Stimulated activated CD8-positive, alpha-beta memory T cell treated with anti-CD3 and anti-CD28 coated beads, Interleukin-4, amount 100 ng/mL, for 24 hours (primary cell): ENCODE data around the gene EPHA6.

Experiments
- DNase-seq: peaks from one replicate; pipeline ENCODE4 v3.0.0-alpha.2; 2020; ENCODE audit warnings: low read depth

The EPHA6 gene

GRCh38 chr3:97647441-97647982, 833.1 kb downstream of the EPHA6 start:
- no peak for DNase-seq

DNA sequence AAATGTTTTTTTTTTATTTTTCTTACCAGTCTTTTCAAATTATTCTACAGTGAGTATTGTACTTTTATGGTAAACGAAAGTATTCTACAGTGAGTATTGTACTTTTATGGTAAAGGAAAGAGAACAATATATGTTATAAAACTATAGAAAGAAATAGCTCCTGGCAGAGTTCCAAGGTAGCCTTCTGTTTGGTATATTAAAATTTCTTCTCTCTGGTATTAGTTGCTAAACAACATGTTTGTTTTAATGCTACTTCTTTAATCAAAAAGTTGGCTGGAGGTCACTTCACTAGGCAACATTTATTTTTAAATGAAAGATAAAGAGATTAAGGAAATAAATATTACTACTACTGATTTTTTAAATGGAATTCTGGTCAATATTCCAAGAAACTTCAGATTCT, 841.6 kb downstream of the EPHA6 start:
- DNase-seq: no peak

- no peak for DNase-seq
Observed at GRCh38 chr3:97656638-97657037, 842.2 kb downstream of the EPHA6 start.

- DNase-seq: no peak
Observed at GRCh38 chr3:97658668-97659285, 844.4 kb downstream of the EPHA6 start.

- no peak for DNase-seq
Observed at GRCh38 chr3:97662264-97662663, 847.9 kb downstream of the EPHA6 start.

GRCh38 chr3:97662762-97663161, 848.4 kb downstream of the EPHA6 start:
- DNase-seq: no peak

DNA sequence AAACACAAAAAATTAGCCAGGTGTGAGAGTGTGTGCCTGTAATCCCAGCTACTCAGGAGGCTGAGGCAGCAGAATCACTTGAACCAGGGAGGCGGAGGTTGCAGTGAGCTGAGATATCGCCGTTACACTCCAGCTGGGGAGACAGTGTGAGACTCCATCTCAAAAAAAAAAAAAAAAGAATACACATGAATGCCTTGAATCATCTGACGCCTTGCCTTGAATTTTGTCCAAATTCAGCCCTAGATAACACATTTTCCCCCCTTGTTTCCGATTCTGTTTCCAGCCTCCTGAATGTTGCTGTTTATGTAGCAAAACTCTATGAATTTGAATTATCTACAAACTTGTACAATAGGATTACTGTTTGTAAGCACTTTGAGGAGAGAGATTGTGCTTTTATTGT, 851.5 kb downstream of the EPHA6 start:
- no peak for DNase-seq

- DNase-seq: no peak
Observed at GRCh38 chr3:97670952-97671351, 856.6 kb downstream of the EPHA6 start.

DNA sequence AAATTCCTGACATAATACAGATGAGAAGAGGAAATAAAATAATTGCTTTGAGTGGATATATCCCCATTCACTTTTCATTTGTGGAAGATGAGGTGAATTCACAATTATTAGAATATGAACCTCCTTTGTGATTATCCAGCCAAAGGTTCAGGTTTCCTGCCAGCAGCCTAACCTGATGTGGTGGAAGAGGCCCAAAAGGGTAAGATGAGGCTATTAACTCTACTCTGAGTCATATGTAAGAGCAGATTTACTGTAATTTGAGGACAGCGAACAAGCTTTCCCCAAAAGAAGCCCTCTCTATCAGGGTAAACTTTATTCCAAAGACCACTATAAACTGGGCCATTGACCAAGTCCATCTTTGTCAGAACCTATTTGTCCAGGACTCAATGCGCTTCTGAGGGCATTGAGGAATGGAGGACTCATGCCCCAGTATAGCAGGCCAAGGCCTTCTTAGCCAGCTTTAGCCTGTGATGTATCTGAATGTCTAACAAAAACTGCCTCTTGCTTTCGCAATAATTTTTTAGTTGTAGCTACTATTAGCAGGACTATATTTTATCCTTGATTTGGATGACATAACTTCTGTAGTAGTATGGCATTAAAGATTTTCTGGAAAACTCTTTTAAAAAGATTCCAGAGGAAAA, 859.1 kb downstream of the EPHA6 start:
- DNase-seq: no peak

DNA sequence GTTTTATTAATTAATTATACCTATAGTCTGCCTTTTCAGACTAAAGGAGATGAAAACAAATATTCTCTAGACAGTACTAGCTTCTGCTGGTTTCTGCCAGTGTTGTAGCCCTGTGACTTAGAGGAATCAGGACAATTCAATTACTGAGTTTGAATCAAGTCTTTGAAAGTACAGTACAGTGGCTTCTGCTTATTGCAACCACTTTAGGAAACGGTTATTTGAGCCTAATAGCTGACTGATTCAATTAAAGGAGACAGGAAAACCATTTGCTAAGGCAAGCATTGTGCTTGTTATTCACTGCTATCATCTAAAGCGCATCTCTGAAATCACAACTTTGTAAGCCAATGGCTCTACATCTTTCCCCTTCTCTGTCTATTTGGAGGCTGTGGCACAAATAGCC, 860.1 kb downstream of the EPHA6 start:
- DNase-seq: no peak

DNA sequence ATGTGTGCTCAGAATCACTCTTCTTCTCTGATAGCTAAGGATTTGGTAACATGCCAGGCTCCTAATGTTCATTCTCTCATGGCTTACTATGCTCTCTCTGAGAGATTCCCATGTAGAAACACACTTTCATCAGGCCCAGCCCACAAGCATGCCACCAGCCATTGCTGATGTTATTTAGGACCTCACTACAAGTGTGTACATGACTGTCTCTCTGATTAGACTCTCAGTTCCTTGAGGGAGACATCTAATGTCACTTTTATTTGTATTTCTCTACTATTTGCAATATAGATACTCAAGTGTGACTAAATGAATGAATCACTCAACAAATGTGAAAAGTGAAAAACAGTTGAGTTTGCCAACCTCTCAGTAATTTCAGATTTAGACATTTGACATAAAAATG, 865.8 kb downstream of the EPHA6 start:
- DNase-seq: no peak

DNA sequence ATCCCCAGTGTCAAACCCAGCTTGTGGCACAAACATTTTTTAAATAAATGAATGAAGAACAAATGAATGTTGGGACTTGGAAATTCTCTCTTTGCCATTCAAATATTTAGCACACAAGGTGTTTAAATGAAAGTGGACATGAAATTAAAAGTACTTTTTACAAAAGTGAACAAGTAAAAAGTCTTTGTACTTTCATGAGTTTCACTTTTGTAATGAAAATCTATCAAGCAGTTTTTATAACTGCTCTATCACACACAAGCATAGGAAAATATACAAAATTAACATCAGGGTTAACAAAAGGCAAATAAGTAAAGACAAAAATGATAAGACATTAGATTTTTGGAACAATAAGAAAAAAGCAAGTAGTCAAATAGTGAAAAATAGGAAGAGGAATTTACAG, 866.3 kb downstream of the EPHA6 start:
- DNase-seq: no peak

GRCh38 chr3:97684490-97684889, 870.1 kb downstream of the EPHA6 start:
- no peak for DNase-seq

GRCh38 chr3:97686258-97686657, 871.9 kb downstream of the EPHA6 start:
- no peak for DNase-seq

GRCh38 chr3:97687734-97688133, 873.3 kb downstream of the EPHA6 start:
- DNase-seq: no peak

DNA sequence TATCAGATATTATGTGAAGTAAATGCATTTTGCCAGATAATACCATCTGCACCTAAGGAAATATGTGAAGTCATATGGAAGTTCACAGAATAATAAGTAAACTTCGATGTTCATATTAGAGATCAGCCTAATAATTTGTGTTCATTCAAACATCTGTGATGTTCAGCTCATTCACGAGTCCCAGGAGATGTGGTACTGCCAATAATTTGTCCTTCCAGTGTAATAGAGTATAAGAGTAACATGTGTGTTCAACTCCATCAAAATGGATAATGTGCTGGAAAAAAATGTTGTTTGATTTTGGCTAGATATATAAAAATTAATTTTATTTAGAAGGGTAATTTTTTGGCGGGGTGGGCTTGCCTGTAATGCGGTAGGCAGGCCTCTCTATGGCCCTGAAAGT, 874.7 kb downstream of the EPHA6 start:
- no peak for DNase-seq

DNA sequence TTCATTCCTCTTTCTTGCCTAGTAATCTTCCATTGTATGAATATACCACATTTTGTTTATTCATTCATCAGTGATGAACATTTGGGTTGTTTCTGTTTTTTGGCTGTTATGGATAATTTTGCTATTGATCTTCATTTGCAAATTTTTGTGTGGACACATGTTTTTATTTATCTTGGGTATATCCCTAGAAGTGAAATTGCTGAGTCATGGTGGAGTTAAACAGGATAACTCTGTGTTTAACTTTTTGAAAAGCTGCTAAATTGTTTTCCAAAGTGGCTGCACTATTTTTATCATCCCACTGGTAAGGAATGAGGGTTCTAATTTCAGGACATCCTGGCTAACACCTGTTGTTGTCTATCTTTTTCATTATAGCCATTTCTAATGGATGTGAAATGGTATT, 875.6 kb downstream of the EPHA6 start:
- no peak for DNase-seq

DNA sequence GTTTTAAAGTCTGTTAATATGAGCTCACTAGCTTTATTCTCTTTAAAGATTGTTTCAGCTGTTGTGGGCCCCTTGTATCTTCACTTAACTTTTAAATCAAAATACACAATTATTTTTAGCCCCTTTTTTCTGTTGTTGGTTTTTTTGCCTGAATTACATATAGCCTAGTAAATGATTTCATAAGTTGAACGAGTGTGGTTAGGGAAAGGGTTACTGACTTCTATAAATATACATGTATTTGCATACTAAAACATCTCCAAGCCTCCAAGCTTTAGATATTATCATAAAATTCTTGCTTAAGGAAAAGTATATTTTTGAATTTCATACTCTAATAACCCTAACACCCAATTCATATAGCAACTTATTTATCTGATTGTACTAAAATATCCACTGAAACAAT, 877.0 kb downstream of the EPHA6 start:
- DNase-seq: no peak

- no peak for DNase-seq
Observed at GRCh38 chr3:97692389-97692788, 878.0 kb downstream of the EPHA6 start.

DNA sequence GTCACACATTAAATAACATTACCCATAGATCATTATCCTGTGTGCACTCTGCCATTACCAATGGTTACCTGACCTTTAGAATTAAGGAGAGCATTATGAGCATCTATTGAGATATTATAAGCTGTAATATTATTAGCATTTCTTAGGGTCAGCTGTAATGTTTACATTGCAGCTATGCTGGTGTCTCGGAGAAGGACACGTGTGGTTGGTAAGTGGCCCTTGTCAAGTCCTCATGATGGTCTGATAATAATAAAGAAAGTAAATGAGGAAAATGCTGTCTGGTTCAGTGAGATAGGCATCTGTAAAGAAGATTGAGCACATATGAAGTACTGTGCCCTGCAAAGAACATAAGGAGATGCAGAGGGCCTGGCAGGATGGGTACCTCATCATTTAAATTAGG, 878.4 kb downstream of the EPHA6 start:
- no peak for DNase-seq

DNA sequence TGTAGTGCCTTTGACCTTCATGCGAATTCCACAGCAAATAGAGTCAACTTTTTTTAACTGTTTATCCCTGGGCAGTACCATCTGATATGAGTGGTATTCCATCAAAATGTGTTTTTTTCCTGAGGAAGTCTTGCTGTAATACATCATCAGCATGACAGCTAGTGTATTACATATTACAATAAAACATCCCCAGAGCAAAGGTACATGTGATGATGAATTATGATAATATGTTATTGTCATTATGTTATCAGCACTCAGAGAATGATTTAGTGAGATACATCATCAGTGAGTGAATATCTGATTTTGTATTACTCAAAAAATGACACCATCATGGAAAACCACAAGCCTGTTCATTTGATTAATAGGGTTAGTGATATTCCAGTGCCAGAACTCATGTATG, 880.5 kb downstream of the EPHA6 start:
- no peak for DNase-seq

DNA sequence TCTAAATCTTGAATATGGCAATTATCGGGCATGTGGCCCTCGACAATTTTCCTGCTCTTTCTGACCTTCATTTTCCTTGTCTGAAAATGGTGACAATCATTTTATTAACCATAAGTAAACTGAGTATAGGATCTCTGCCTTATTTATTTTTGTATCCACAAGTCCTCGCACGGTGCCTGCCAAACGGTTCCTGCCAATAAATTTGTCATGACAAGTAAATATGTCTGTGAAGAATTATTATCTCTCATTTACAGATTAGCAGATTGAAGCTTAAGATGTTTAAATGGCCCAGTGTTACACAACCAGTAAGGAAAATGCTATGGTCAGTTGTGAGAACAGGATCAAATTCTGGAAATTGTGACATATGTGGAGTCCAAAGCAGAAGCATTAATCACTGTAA, 884.3 kb downstream of the EPHA6 start:
- no peak for DNase-seq

- no peak for DNase-seq
Observed at GRCh38 chr3:97699889-97700288, 885.5 kb downstream of the EPHA6 start.

- DNase-seq: no peak
Observed at GRCh38 chr3:97705764-97706163, 891.4 kb downstream of the EPHA6 start.
